ENCODE measurements around the gene GTF3C5.
"Not testable (repeated sequence)": the region's sequence is repeated elsewhere in the genome, so short reads cannot be mapped to it uniquely, and the experiment has no call there.

The GTF3C5 gene

DNA sequence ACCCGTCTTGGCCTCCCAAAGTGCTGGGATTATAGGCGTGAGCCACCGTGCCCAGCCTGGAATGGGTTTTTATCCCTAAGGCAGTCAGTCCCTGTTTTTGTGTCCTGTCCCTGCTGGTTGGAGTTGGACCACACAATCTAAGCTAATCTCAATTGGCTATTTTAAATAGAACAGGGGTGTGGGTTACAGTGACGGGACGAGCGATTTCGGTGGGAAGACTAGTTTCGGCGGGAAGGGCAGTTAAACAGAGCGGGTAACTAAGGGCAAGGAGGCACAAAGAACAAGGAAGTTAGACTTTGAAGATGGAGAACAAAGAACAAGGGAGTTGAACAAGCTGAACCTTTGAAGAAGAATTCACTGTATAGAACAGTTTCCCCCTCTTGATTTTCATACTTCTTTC, 1.4 kb downstream of the GTF3C5 start:
- no peak for DNase-seq

- DNase-seq = no peak
Observed at GRCh38 chr9:133035669-133036068, 4.9 kb downstream of the GTF3C5 start.

DNA sequence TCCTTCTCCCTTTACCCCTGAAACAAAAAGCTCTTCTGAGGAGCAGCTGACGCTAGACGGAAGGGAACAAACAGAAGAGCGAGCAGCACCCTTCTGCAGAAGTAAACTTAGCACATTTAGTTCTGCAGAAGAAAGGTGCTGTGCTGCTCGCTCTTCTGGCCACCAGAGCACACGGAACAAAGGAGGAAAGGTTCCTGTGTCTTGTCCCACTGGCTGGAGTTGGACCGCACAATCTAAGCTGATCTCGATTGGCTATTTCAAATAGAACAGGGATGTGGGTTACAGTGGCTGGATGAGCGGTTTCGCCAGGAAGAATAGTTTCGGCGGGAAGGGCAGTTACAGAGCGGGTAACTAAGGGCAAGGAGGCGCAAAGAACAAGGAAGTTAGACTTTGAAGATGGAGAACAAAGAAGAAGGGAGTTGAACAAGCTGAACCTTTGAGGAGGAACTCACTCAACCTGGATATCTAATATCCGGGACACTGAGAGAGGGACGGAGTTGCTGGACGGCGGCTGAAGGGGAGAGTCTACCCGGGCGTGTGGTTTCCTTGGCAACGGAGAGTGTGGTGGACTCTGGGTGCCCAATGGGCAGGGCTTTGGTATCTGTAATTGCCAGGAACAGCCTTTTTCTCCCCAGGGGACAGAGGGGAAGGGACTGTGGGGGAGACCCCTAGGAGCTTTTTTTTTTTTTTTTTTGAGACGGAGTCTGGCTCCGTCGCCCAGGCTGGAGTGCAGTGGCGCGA, 7.1 kb downstream of the GTF3C5 start:
- DNase-seq = no peak

DNA sequence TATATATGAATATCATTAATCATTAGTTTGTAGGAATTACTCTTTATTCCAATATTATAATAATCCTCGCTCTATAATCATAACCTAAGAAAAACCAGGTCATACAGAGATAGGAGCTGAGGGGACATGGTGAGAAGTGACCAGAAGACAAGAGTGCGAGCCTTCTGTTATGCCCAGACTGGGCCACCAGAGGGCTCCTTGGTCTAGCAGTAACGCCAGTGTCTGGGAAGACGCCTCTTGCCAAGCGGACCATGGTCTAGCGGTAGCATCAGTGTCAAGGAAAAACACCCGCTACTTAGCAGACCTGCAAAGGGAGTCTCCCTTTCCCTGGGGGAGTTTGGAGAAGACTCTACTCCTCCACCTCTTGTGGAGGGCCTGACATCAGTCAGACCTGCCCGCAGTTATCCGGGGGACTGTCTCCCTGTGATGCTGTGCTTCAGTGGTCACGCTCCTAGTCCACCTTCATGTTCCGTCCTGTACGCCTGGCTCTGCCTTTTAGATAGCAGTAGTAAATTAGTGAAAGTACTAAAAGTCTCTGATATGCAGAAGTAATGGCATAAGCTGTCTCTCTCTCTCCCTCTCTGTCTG, 10.2 kb downstream of the GTF3C5 start:
- DNase-seq = not testable (repeated sequence)

GRCh38 chr9:133041958-133042357, 11.2 kb downstream of the GTF3C5 start:
- no peak for DNase-seq

DNA sequence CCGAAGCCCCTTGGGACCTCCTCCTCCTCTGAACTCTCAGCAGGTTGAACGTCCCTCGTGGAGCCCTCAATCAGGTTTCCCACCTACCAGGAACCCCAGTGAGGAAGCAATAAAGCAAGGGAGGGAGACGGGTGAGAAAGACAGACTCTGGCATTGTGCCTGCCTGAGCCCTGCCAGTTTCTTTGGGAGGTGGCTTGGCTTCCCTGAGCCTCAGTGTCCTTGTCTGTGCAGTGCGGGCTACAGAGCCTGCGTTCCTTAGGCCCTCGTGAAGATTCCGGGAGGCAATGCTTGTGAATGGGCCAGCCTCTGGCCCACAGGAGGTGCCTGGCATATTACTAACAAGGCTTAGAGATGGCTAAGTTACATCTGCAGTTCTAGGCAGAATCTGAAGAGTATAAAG, 11.9 kb downstream of the GTF3C5 start:
- no peak for DNase-seq

GRCh38 chr9:133043449-133044035, 12.7 kb downstream of the GTF3C5 start:
- DNase-seq = no peak

GRCh38 chr9:133044125-133044524, 13.3 kb downstream of the GTF3C5 start:
- DNase-seq = no peak

GRCh38 chr9:133044661-133045060, 13.9 kb downstream of the GTF3C5 start:
- no peak for DNase-seq

- no peak for DNase-seq
Observed at GRCh38 chr9:133045132-133045531, 14.3 kb downstream of the GTF3C5 start.

DNA sequence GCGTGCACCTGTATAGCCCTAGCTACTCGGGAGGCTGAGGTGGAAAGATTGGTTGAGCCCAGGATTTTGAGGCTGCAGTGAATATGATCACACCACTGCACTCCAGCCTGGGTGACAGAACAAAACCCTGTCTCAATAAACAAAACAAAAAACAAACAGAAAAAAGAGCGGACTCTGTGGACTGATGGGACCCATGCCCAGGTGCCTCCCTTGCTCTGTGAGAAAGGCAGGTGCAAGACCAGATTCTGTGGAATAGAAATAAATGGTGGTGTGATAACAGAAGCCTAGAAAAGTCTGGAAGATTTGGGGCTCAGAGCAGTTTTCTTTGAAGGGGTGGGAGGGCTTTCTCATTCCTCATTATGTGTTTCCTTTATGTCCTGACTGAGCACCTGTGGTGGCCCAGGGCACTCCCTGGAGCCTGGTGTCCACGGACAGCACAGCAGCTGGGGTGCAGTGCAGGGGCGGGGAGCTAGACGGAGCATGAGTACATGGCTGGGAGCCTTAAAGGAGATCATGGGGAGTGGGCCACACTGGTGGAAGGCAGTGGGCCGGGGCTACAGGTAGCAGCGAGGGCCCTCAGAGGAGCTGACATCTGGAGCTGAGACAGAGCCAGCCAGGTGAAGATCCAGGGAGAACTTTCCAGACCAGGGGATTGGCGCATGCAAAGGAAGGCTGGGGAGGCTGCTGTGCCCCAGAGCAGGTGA, 15.6 kb downstream of the GTF3C5 start:
- no peak for DNase-seq

GRCh38 chr9:133046900-133047295, 16.1 kb downstream of the GTF3C5 start:
- DNase-seq = no peak

GRCh38 chr9:133048595-133048994, 17.8 kb downstream of the GTF3C5 start:
- no peak for DNase-seq

DNA sequence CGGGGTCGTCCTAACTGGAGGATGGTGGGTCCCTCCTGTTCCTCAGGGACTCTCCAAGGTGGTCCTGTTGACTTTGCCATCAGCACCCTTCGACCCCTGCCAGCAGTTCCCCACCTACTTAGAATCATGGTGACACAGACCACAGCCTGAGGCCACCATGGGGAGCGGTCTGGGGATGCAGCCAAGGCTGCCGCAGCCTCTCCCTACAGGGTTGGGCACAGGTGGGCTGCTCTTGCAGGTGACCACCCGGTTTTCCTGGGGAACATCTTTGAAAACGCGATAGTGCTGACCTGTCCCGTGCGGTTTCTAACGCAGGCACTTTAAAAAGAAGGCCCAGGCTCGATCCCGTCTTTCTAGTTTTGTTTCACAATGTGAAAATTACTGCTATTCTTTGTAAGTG, 18.2 kb downstream of the GTF3C5 start:
- DNase-seq = no peak

DNA sequence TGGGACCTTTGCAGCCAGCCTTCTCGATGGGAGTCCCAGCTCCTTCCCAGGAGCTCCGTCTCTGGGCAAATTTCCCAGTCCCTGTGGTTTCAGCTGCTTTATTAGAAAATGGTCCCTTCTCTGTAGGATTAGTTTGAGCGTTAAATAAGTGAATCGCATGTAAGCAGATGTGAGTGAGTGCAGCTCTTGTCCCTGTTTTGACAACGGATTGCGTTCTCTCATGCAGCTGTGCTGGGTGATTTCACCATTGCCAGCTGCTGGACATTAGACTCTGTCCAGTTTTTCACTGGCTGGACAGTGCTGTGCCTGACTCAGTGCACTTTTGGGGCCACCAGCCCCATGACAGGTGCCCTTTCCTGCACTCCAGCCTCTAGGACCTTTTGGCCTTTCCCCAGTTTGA, 19.3 kb downstream of the GTF3C5 start:
- peak; percentile 24 for DNase-seq

- DNase-seq = no peak
Observed at GRCh38 chr9:133050781-133051180, 20.0 kb downstream of the GTF3C5 start.

DNA sequence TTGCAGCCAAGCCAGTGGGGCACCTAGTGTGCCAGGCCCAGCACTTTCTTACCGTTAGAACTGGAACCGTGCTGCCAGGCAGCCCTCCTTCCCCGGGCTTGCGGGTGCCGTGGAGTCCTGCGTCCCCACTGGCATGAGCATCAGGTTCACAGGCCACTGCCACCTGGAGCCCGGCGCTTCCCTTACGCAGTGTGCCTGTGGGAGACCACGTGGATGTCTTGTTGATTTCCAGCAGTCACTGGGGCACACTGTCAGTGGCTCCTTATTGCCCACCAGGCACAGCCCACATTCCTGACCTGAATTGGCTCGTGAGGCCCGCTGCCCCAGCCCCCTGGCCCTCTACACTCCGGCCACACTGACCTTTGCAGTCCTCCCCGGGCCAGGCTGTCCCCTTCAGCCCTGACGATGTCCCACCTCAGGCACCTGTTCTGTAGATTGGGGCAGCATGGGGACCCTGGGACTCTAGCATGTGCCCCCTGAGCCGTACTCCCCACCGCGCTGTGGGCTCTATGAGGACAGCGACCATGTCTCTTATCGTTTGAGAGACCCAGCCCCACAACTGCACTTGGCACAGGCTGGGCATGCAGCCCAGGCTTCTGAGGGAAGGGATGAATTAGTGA, 20.6 kb downstream of the GTF3C5 start:
- no peak for DNase-seq

DNA sequence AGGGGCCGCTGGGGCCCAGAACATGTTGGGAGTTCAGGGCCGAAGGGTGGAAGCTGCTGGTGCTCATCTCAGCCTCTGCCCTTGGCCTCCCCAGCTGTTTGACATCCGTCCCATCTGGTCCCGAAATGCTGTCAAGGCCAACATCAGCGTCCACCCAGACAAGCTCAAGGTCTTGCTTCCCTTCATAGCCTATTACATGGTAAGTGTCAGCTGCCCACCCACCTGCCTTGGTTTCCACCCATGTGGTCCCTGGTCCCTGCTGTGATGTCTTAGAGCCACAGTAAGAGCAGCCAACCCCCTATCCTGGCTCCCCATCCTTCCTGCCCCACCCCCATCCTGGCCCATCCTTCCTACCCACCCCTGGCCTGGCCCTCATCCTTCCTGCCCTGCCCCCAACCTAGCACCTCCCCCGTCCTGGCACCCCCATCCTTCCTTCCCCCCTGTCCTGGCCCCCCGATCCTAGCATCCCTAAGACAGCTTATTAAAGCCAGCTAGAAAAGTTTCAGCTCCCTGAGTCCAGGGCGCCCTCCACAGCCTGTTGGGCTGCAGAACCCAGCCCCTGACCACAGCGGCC, 21.3 kb downstream of the GTF3C5 start:
- no peak for DNase-seq

DNA sequence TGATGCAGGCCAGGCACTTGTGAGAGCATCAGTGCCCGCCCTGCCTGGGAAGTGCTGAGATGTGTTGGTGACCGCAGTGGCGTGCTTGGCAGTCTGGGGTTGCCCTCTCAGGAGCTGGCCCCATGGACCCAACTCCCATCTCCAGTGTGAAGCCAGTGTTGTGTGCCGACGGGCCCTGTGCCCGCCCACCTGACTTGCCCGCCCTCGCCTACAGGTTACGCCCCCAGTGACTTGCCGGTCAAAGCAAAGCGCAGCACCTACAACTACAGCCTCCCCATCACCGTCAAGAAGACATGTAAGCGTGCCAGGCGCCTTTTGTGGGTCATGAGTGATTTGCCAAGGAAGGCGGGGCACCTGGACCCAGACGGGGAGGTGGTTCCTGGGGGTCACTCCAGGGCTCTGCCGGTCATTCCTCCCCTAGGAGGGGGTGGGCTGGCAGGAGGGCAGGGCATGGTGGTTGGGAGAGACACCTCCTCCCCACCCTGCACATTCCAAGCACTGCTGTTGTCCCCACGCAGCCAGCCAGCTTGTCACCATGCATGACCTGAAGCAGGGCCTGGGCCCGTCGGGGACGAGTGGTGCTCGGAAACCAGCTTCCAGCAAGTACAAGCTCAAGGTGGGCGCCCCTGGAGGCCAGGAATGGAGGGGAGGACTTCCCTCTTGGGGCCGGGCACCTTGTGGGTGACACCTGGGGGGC, 23.5 kb downstream of the GTF3C5 start:
- no peak for DNase-seq

DNA sequence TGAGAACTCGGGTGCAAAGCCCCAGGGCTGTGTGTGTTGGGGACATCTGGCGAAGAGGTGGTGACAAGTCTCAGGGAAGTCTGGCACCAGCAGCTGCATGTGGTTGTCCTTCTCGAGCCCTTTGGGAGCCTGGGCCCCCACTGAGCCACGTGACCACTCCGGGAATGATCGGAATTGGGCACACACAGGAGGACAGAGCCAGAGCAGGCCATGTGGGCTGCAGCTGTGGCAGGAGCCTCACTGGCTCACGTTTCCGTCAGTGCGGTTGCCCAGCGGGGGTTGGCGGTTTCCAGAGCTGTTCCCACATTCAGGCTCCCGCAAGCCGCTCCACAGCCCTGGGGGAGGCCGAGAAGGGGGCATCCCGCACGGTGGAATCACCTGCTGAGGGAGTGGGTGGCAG, 24.2 kb downstream of the GTF3C5 start:
- DNase-seq = no peak

- no peak for DNase-seq
Observed at GRCh38 chr9:133055788-133056420, 25.1 kb downstream of the GTF3C5 start.

DNA sequence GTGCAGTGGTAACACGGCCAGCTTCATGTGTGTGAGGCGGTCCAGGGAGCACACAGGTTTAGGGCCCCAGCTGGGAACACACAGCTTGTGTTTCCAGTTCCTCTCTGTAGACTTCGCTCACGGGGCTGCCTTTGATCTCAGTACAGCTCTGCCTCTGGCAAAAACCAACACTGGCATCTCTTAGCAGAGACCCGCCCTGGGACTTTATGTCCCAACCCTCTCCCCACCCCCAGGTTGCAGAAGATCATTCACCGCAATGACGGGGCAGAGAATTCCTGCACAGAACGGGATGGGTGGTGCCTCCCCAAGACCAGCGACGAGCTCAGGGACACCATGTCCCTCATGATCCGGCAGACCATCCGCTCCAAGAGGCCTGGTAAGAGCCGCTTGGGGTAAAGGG, 25.7 kb downstream of the GTF3C5 start:
- no peak for DNase-seq

All from NCI-H2081 treated with DMSO at 0.1 percent for 48 hours (cell line).